Activated naive CD4-positive, alpha-beta T cell treated with anti-CD3 and anti-CD28 coated beads for 36 hours (primary cell): ENCODE data around the gene UTP20. TPM values are rescaled to one million over a fixed set of nuclear protein-coding genes. Genes with fewer than 3 reads are reported as not detected.
"Not testable (repeated sequence)": the region's sequence is repeated elsewhere in the genome, so short reads cannot be mapped to it uniquely, and the experiment has no call there.

Experiments
- CTCF ChIA-PET: fragments of 350-600 bp; sonication (Branson Sonifier 250); formaldehyde crosslinking; loops from one replicate; lab custom pipeline; 2021; ENCODE audit warnings: antibody characterized with exemption; lab: Charles Lee
- DNase-seq: peaks from one replicate; pipeline ENCODE4 v3.0.0-alpha.2; 2020
- H3K27ac Mint-ChIP-seq: one replicate; pipeline ENCODE4 v1.8.0; 2021; ENCODE audit warnings: mild to moderate bottlenecking, mixed read lengths
- H3K27me3 Mint-ChIP-seq: one replicate; pipeline ENCODE4 v1.8.0; 2021; ENCODE audit warnings: low read depth, mixed read lengths
- H3K36me3 Mint-ChIP-seq: one replicate; pipeline ENCODE4 v1.8.0; 2021; ENCODE audit warnings: low read depth, mixed read lengths
- H3K4me1 Mint-ChIP-seq: one replicate; pipeline ENCODE4 v1.8.0; 2021; ENCODE audit warnings: low read depth, mixed read lengths
- H3K4me3 Mint-ChIP-seq: one replicate; pipeline ENCODE4 v1.8.0; 2021; ENCODE audit warnings: mild to moderate bottlenecking, moderate library complexity, mixed read lengths
- H3K9me3 Mint-ChIP-seq: one replicate; pipeline ENCODE4 v1.8.0; 2021; ENCODE audit warnings: mixed read lengths
- intact Hi-C: fragments of 100-400 bp; cut with micrococcal nuclease; formaldehyde crosslinking; loops from one replicate; pipeline ENCODE4 v1.15.1; 2023
- total RNA-seq, 2 experiments: library from RNA; stranded (reverse); gene quantifications; one replicate each; pipeline ENCODE4 v1.2.3, GENCODE V29; 2021

The UTP20 gene
- total RNA-seq, 2 experiments from 2014 or later: 15.8 to 16.8 TPM

DNA sequence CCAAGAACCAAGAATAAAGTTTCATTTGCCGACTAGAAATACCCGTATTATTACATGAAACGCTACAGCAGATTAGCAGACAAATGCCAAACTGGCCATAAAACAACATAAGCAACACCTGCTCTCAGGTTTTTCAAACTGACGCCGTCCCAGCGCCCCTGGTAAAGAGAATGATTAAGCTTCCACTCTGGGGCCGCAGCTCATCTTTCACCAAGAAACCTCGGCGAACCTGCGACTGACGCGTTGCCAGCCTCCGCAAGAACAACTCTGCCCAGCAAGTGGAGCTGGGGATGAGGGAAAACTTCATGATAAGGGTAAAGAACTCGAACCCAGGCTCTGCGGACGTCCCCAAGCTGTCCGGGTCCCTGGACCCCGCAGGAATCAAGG is 127.1 kb downstream of the UTP20 start:
- intact Hi-C loops: loop anchor here (2.0 to 10.0 kb wide), 5 partner anchors 160 to 718 kb away; partner anchors contain the start of genes CHPT1, NUP37, PARPBP and WASHC3
- CTCF ChIA-PET: interaction anchor here (0.6 to 1.6 kb wide), 6 partner anchors 8 to 281 kb away, joined by 3 to 8 read pairs (median 3); no protein-coding TSS in a partner anchor

DNA sequence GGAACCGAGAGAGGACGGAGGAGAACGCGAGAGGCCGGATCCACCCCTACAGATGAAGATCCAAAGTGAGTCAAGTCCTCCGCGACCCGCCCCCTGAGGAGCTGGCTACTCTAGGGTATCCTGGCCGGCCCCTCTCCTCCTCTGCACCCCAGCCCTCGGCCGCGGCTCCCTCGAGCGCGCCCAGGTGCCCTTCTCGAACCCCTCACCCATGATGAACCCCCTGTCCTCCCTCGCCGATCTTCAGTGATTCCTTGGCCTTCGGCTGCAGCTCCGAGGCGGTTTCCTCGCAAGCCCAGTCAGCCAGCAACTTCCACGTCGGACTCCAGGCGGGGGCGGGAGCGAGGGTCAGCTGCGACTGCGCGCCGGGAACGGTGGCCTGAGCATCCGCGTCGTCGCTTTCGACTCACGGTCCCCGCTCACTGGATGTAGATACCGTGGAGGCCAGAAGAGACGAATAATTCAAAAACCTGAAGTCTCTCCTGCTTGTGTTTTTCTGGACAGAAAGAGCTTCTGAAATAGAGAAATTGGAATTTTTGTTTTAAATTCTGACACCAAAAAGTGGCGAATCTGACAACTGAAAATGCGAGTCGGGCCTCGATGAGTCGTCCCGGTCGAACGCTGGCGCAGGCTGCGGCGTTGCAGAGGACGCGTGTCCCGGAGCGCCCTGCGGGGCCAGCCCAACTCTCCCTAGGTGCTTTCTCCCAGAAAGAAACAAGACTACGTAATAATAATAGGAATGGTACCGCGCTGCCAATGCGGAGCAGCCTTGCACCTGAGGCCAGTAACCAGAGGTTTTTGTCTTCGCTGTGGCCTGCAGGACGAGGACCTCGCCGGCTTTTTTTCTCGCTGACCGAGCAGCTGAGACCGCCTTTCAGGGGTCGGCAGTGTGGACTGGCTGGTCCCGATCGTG is 127.8 kb downstream of the UTP20 start, which contains the start of gene ARL1:
TSS of gene ARL1 (minus strand) at position 337 of the 910 bp plus-strand sequence. CDS start at position 210, 127 bp downstream.
- intact Hi-C loops: loop anchor here (2.0 to 10.0 kb wide), 6 partner anchors 160 to 717 kb away; partner anchors contain the start of genes CHPT1, GNPTAB, NUP37 and PARPBP
- peaks cover 6% of the 10 kb centered on the region for H3K27me3 Mint-ChIP-seq
- peaks cover 2% of the 10 kb centered on the region for H3K36me3 Mint-ChIP-seq
- H3K4me3 Mint-ChIP-seq: peak within 1 kb of the TSS; percentile 93
- CTCF ChIA-PET: interaction anchor here (0.6 to 1.4 kb wide), 5 partner anchors 12 to 637 kb away, joined by 3 to 4 read pairs (median 3); no protein-coding TSS in a partner anchor
- peaks cover 19% of the 10 kb centered on the region for H3K4me1 Mint-ChIP-seq
- H3K9me3 Mint-ChIP-seq: no peaks in the 10 kb centered on the region
- peak; percentile 84 for DNase-seq
- H3K27ac Mint-ChIP-seq: peak within 1 kb of the TSS; percentile 90

More for the DNA sequence above, 127.1 kb downstream of the UTP20 start:
- H3K36me3 Mint-ChIP-seq: peaks cover 2% of the 10 kb centered on the region
- H3K27me3 Mint-ChIP-seq: no peaks in the 10 kb centered on the region
- H3K4me3 Mint-ChIP-seq: peak overlapping the region; percentile 93
- H3K9me3 Mint-ChIP-seq: no peaks in the 10 kb centered on the region
- H3K27ac Mint-ChIP-seq: peak overlapping the region; percentile 90
- peak; percentile 44 for DNase-seq
- peaks cover 19% of the 10 kb centered on the region for H3K4me1 Mint-ChIP-seq

GRCh38 chr12:101410169-101410568 is 130.3 kb downstream of the UTP20 start:
- not testable (repeated sequence) for H3K4me3 Mint-ChIP-seq
- peaks cover 15% of the 10 kb centered on the region for H3K4me1 Mint-ChIP-seq

GRCh38 chr12:101414533-101415119 is 134.7 kb downstream of the UTP20 start:
- Mint-ChIP-seq H3K4me3 (no peak overlapping the region), H3K27ac (no peak overlapping the region), H3K27me3 (peaks cover 9% of the 10 kb centered on the region), H3K36me3 (no peaks in the 10 kb centered on the region), H3K9me3 (no peaks in the 10 kb centered on the region), H3K4me1 (no peaks in the 10 kb centered on the region)
- intact Hi-C loops: loop anchor here (1.0 to 5.0 kb wide), 2 partner anchors 345 to 358 kb away; no protein-coding TSS in a partner anchor
- peak; percentile 25 for DNase-seq
- CTCF ChIA-PET: interaction anchor here (0.5 to 1.0 kb wide), 14 partner anchors 8 to 426 kb away, joined by 3 to 10 read pairs (median 3); no protein-coding TSS in a partner anchor

More at GRCh38 chr12:101410169-101410568, 130.3 kb downstream of the UTP20 start:
- not testable (repeated sequence) for H3K36me3 Mint-ChIP-seq, DNase-seq, H3K27ac Mint-ChIP-seq, H3K27me3 Mint-ChIP-seq, H3K9me3 Mint-ChIP-seq
- intact Hi-C loops: loop anchor here (5.0 kb wide), 1 partner anchor 362 kb away; no protein-coding TSS in a partner anchor
- CTCF ChIA-PET: interaction anchor here (0.6 kb wide), 1 partner anchor 35 kb away, joined by 3 read pairs; no protein-coding TSS in a partner anchor

DNA sequence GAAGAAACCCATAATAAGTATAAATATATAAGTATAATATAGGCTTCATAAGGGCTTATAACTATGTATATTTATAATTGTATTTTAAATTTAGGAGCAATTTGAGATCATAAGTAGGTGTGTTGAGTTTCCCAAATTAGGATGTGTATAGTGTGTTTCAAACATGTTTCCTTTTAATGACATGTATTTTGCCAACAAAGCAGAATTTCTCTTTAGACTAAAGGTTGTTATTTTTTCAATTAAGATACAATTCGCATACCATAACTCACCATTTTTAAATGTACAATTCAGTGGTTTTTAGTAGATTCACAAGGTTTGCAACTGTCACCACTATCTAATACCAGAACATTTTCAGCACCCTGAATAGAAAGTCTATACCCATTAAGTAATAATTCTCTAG is 135.3 kb downstream of the UTP20 start:
- no peak for DNase-seq
- Mint-ChIP-seq H3K4me3 (no peak overlapping the region), H3K27me3 (peaks cover 9% of the 10 kb centered on the region), H3K9me3 (no peaks in the 10 kb centered on the region), H3K36me3 (no peaks in the 10 kb centered on the region), H3K4me1 (no peaks in the 10 kb centered on the region), H3K27ac (no peak overlapping the region)
- intact Hi-C loops: no loop called here
- CTCF ChIA-PET: interaction anchor here (0.5 to 1.0 kb wide), 14 partner anchors 9 to 425 kb away, joined by 3 to 10 read pairs (median 3); no protein-coding TSS in a partner anchor

DNA sequence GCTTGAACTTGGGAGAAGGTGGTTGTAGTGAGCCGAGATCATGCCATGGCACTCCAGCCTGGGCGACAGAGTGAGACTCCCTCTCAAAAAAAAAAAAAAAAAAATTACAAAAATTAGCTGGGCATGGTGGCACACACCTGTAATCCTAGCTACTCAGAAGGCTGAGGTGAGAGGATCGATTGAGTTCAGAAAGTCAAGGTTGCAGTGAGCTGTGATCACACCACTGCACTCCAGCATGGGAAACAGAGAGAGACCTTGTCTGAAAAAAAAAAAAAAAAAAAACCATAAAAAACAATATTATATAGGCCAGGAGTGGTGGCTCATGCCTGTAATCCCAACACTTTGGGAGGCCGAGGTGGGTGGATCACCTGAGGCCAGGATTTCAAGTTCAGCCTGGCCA is 142.2 kb downstream of the UTP20 start:
- CTCF ChIA-PET, H3K4me3 Mint-ChIP-seq, H3K27me3 Mint-ChIP-seq, DNase-seq, H3K27ac Mint-ChIP-seq, H3K9me3 Mint-ChIP-seq, H3K36me3 Mint-ChIP-seq, H3K4me1 Mint-ChIP-seq, intact Hi-C loops: not testable (repeated sequence)

DNA sequence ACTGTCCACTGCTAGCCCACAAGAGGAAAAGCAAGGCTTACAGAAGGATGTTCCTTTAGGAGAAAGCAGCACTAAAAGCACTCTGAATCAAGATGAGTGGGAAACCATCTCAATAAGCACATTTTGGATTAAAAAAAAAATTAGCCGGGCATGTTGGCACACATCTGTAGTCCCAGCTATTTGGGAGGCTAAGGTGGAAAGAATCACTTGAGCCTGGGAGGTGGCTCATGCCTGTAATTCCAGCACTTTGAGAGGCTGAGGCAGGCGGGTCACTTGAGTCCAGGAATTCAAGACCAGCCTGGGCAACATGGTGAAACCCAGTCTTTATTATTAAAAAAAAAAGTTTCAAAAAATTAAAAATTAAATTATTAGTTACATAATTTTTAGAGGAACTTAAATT is 144.7 kb downstream of the UTP20 start:
- H3K4me1 Mint-ChIP-seq: no peaks in the 10 kb centered on the region
- intact Hi-C loops: no loop called here
- no peaks in the 10 kb centered on the region for H3K9me3 Mint-ChIP-seq

DNA sequence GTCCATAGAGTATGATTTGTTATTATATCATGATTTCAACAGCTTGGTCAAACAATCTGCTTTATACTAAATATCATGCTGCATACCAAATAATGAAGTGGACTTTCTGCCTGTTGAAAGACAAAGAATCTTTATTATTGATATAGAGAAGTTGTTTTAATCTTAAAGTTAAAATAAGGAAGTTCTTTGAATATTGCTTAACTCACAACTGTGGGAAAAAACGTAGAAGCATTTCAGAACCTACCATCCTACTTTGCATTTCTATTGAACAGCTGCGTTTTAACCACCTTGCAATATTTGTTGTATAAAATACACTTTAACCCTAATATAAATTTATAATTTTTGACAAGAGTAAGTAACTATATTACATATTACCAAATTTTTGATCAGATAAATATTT is 150.6 kb downstream of the UTP20 start:
- CTCF ChIA-PET: no interaction called here
- intact Hi-C loops: no loop called here
- Mint-ChIP-seq H3K9me3 (no peaks in the 10 kb centered on the region), H3K27ac (no peak overlapping the region), H3K36me3 (no peaks in the 10 kb centered on the region), H3K27me3 (no peaks in the 10 kb centered on the region), H3K4me1 (no peaks in the 10 kb centered on the region), H3K4me3 (no peak overlapping the region)
- DNase-seq: no peak

More for the DNA sequence above, 144.7 kb downstream of the UTP20 start:
- H3K27me3 Mint-ChIP-seq: no peaks in the 10 kb centered on the region
- no peak for DNase-seq
- H3K4me3 Mint-ChIP-seq: no peak overlapping the region
- CTCF ChIA-PET: interaction anchor here (0.7 to 1.7 kb wide), 2 partner anchors 104 to 335 kb away, joined by 3 read pairs; no protein-coding TSS in a partner anchor
- no peaks in the 10 kb centered on the region for H3K36me3 Mint-ChIP-seq
- no peak overlapping the region for H3K27ac Mint-ChIP-seq

DNA sequence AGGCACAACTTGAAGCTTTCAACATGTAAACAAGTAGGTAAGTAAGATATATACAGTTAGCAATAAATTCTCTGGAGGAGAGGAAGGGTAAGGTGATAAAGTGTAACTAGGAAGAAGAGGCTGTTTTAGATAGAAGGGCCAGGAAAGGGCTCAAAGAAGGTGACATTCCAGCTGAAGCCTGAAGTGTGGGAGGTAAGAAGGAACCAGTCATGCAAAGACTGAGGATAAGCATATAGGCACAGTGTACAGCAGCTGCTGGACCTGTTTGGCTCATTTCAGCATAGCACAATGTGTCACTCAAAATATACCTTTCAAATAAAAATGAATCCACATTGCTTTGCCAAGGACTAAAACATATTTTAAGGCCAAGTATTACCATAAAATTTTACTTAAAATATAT is 156.2 kb downstream of the UTP20 start:
- Mint-ChIP-seq H3K9me3 (no peaks in the 10 kb centered on the region), H3K36me3 (no peaks in the 10 kb centered on the region), H3K4me1 (no peaks in the 10 kb centered on the region), H3K27ac (no peak overlapping the region), H3K27me3 (peaks cover 2% of the 10 kb centered on the region), H3K4me3 (no peak overlapping the region)
- CTCF ChIA-PET: no interaction called here
- intact Hi-C loops: no loop called here
- DNase-seq: no peak

Other genes with a start within 250 kb of the UTP20 start
- not detected for gene SLC5A8, start 69.9 kb upstream of the UTP20 start, total RNA-seq
- gene ARL1, start 127.7 kb downstream of the UTP20 start, total RNA-seq: 10 to 100 TPM; 44.1 to 48.4 TPM
- gene SPIC, start 195.2 kb downstream of the UTP20 start, total RNA-seq: not detected